Activated CD8-positive, alpha-beta memory T cell treated with anti-CD3 and anti-CD28 coated beads for 4 hours (primary cell): ENCODE measurements around the gene FAM83E.
A peak's percentile ranks its signal among the peaks of the same experiment; 100 is the strongest.

Experiments
- DNase-seq, 2 donors: peaks; one replicate each; pipeline ENCODE4 v3.0.0-alpha.2; 2020; ENCODE audit warnings: low read depth in 2 of 2

The FAM83E gene

GRCh38 chr19:48628486-48629296 lies 13.8 kb upstream of the FAM83E start:
- no peak for DNase-seq

- no peak for DNase-seq
Measured at GRCh38 chr19:48627865-48628314, 13.0 kb upstream of the FAM83E start.

- DNase-seq = no peak
Measured at GRCh38 chr19:48627201-48627864, 12.5 kb upstream of the FAM83E start.

- DNase-seq = no peak
Measured at GRCh38 chr19:48625891-48626327, 11.0 kb upstream of the FAM83E start.

- DNase-seq = no peak
Measured at GRCh38 chr19:48624791-48625723, 10.2 kb upstream of the FAM83E start.

GRCh38 chr19:48624067-48624594 lies 9.3 kb upstream of the FAM83E start:
- DNase-seq = peak; percentile 92

- no peak for DNase-seq
Measured at GRCh38 chr19:48623556-48624066, 8.7 kb upstream of the FAM83E start.

GRCh38 chr19:48619692-48620585 lies 5.1 kb upstream of the FAM83E start:
- DNase-seq = no peak

GRCh38 chr19:48618916-48619691 lies 4.2 kb upstream of the FAM83E start, which contains the start of the genes RPL18 and SPHK2:
Gene RPL18, minus strand, starts transcription at chr19:48619178. Its CDS starts 35 bp downstream, at chr19:48619143.
Gene SPHK2, plus strand, starts transcription at chr19:48619506. Its CDS starts 1,009 bp downstream, at chr19:48620515.
- DNase-seq = peak; percentile 93

- no peak for DNase-seq
Measured at GRCh38 chr19:48618278-48618915, 3.5 kb upstream of the FAM83E start.

- DNase-seq = no peak
Measured at GRCh38 chr19:48617146-48617937, 2.5 kb upstream of the FAM83E start.

GRCh38 chr19:48616491-48617056 lies 1.7 kb upstream of the FAM83E start:
- no peak for DNase-seq

- DNase-seq = no peak
Measured at GRCh38 chr19:48616041-48616436, 1.2 kb upstream of the FAM83E start.

GRCh38 chr19:48615231-48616040 lies 560 bp upstream of the FAM83E start:
- no peak for DNase-seq

GRCh38 chr19:48613852-48614435 lies 932 bp downstream of the FAM83E start:
- no peak for DNase-seq

GRCh38 chr19:48613024-48613851 lies 1.6 kb downstream of the FAM83E start:
- DNase-seq = no peak
